ENCODE measurements around the gene RAPGEF1. TPM values are rescaled to one million over a fixed set of nuclear protein-coding genes. Genes with fewer than 3 reads are reported as not detected.
"Not testable (repeated sequence)": the region's sequence is repeated elsewhere in the genome, so short reads cannot be mapped to it uniquely, and the experiment has no call there.

RAPGEF1 gene
- total and polyA plus RNA-seq, 12 donors = 39.6 to 135 (median 111) TPM

- no peak for ATAC-seq
- WGBS, 2 donors = 44 to 56% methylated on average over 11 of the region's 11 CpGs
These were observed 57.6 kb downstream of the RAPGEF1 start for GRCh38 chr9:131682261-131682660.

GRCh38 chr9:131681826-131682225 lies 58.0 kb downstream of the RAPGEF1 start:
- ATAC-seq; H3K36me3 ChIP-seq; intact Hi-C loops (cut with DNase I); H3K27me3 ChIP-seq; DNase-seq; H3K9me3 ChIP-seq: not testable (repeated sequence)
- H3K4me3 ChIP-seq = peak overlapping the region in 5 of 10 donors; percentile 22 to 31 (median 26)
- peak overlapping the region in 9 of 10 donors; percentile 26 to 81 (median 73) for H3K27ac ChIP-seq
- peaks cover 22 to 100% (median 73%) of the 10 kb centered on the region in 9 donors for H3K4me1 ChIP-seq
- WGBS, 2 donors = 53% methylated on average over 10 of the region's 10 CpGs

More at GRCh38 chr9:131682261-131682660, 57.6 kb downstream of the RAPGEF1 start:
- Histone ChIP-seq H3K27ac (peak overlapping the region in 9 of 10 donors; percentile 26 to 81 (median 73)), H3K4me1 (peaks cover 22 to 100% (median 69%) of the 10 kb centered on the region in 9 donors), H3K36me3 (peaks cover 0 to 4% (median 0%) of the 10 kb centered on the region in 9 donors), H3K27me3 (no peaks in the 10 kb centered on the region), H3K9me3 (no peaks in the 10 kb centered on the region), H3K4me3 (peak overlapping the region in 6 of 10 donors; percentile 22 to 31 (median 26))
- intact Hi-C loops (cut with DNase I) = no loop called here
- TF ChIP-seq CTCF (IDR thresholded peaks at IDR 0.05) = no peak
- no peak for DNase-seq

GRCh38 chr9:131681108-131681507 lies 58.8 kb downstream of the RAPGEF1 start:
- not testable (repeated sequence) for ATAC-seq
- peak overlapping the region in 4 of 10 donors; percentile 37 to 87 (median 70) for H3K27ac ChIP-seq
- WGBS, 2 donors = 80 to 90% methylated on average over 5 of the region's 5 CpGs

GRCh38 chr9:131679261-131680020 lies 60.4 kb downstream of the RAPGEF1 start:
- no peak for TF ChIP-seq CTCF (IDR thresholded peaks at IDR 0.05)
- intact Hi-C loops (cut with DNase I) = loop anchor here in 6 of 10 donors (5.0 to 10.0 kb wide), 3 partner anchors 33 to 58 kb away; no protein-coding TSS in a partner anchor
- DNase-seq = no peak
- Histone ChIP-seq H3K4me3 (no peak overlapping the region), H3K36me3 (no peaks in the 10 kb centered on the region), H3K27me3 (no peaks in the 10 kb centered on the region), H3K4me1 (peaks cover 35 to 100% (median 90%) of the 10 kb centered on the region in 9 donors), H3K9me3 (no peaks in the 10 kb centered on the region), H3K27ac (peak overlapping the region in 9 of 10 donors; percentile 79 to 91 (median 84))
- WGBS, 2 donors = 89 to 92% methylated on average over 12 of the region's 12 CpGs
- ATAC-seq = no peak

More at GRCh38 chr9:131681108-131681507, 58.8 kb downstream of the RAPGEF1 start:
- DNase-seq; H3K9me3 ChIP-seq; H3K4me3 ChIP-seq; H3K27me3 ChIP-seq; intact Hi-C loops (cut with DNase I); H3K36me3 ChIP-seq: not testable (repeated sequence)
- H3K4me1 ChIP-seq = peaks cover 28 to 100% (median 75%) of the 10 kb centered on the region in 9 donors

- intact Hi-C loops (cut with DNase I) = loop anchor here in 6 of 10 donors (5.0 to 10.0 kb wide), 3 partner anchors 34 to 59 kb away; no protein-coding TSS in a partner anchor
- DNase-seq (peak; percentile 66 to 69), ATAC-seq (peak; percentile 76 to 98 (median 87))
- Histone ChIP-seq H3K9me3 (no peaks in the 10 kb centered on the region), H3K27me3 (no peaks in the 10 kb centered on the region), H3K36me3 (no peaks in the 10 kb centered on the region), H3K27ac (peak overlapping the region; percentile 70 to 91 (median 82)), H3K4me3 (peak overlapping the region in 1 of 10 donors; percentile 1), H3K4me1 (peaks cover 37 to 100% (median 92%) of the 10 kb centered on the region in 9 donors)
- no peak for TF ChIP-seq CTCF (IDR thresholded peaks at IDR 0.05)
- 15 to 23% methylated on average over 5 of the region's 5 CpGs for WGBS, 2 donors
These were observed 61.3 kb downstream of the RAPGEF1 start for GRCh38 chr9:131678499-131679111.
